ENCODE measurements around the gene ZNF587. TPM values are rescaled to one million over a fixed set of nuclear protein-coding genes. Genes with fewer than 3 reads are reported as not detected.
A peak's percentile ranks its signal among the peaks of the same experiment; 100 is the strongest.
"Not testable (repeated sequence)": the region's sequence is repeated elsewhere in the genome, so short reads cannot be mapped to it uniquely, and the experiment has no call there.

The ZNF587 gene
- total RNA-seq, 2 donors from 2014 or later: 44.1 to 50.4 TPM

DNA sequence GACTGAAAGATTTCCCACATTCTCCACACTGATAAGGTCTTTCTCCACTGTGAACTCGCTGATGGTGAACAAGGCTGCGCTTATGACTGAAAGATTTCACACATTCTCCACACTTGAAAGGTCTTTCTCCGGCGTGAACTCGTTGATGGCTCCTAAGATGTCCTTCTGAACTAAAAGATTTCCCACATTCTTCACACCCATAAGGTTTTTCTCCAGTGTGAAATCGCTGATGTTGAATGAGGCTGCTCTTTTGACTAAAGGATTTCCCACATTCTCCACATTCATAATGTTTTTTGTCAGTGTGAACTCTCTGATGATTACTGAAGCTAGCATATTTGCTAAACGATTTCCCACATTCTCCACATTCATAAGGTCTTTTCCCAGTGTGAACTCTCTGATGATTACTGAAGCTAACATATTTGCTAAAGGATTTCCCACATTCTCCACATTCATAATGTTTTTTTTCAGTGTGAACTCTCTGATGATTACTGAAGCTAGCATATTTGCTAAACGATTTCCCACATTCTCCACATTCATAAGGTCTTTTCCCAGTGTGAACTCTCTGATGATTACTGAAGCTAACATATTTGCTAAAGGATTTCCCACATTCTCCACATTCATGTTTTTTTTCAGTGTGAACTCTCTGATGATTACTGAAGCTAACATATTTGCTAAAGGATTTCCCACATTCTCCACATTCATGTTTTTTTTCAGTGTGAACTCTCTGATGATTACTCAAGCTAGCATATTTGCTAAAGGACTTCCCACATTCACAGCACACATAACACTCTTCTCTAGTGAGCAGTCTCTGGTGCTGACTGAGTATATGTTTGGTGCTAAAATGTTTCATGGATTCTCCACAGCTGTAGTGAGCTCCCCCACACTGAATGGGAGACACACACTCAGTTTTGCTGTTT is 24.5 kb downstream of the ZNF587 start:
- peaks cover 47% of the 10 kb centered on the region for H3K9me3 ChIP-seq (ENCODE audit: control insufficient read depth, low read length, poor library complexity, severe bottlenecking)
- not testable (repeated sequence) for H3K4me3 Mint-ChIP-seq; H3K36me3 Mint-ChIP-seq (ENCODE audit: low read depth); ATAC-seq; H3K27me3 Mint-ChIP-seq; H3K27ac Mint-ChIP-seq; DNase-seq; H3K4me1 Mint-ChIP-seq

- H3K4me1 Mint-ChIP-seq: peaks cover 12% of the 10 kb centered on the region
- peaks cover 4% of the 10 kb centered on the region for H3K9me3 ChIP-seq (ENCODE audit: control insufficient read depth, low read length, poor library complexity, severe bottlenecking)
- H3K36me3 Mint-ChIP-seq (ENCODE audit: low read depth): no peaks in the 10 kb centered on the region
- H3K27me3 Mint-ChIP-seq: no peaks in the 10 kb centered on the region
- ATAC-seq: no peak
- H3K27ac Mint-ChIP-seq: no peak overlapping the region
- DNase-seq: no peak
- H3K4me3 Mint-ChIP-seq: no peak overlapping the region
Measured at GRCh38 chr19:57886046-57886445, 36.4 kb downstream of the ZNF587 start.

GRCh38 chr19:57887195-57887941 is 37.7 kb downstream of the ZNF587 start:
- H3K4me3 Mint-ChIP-seq: peak overlapping the region; percentile 90
- peaks cover 12% of the 10 kb centered on the region for H3K4me1 Mint-ChIP-seq
- H3K27me3 Mint-ChIP-seq: no peaks in the 10 kb centered on the region
- ATAC-seq (no peak), DNase-seq (no peak)
- H3K27ac Mint-ChIP-seq: no peak overlapping the region
- peaks cover 4% of the 10 kb centered on the region for H3K9me3 ChIP-seq (ENCODE audit: control insufficient read depth, low read length, poor library complexity, severe bottlenecking)
- no peaks in the 10 kb centered on the region for H3K36me3 Mint-ChIP-seq (ENCODE audit: low read depth)

- ATAC-seq (no peak), DNase-seq (no peak)
- peak overlapping the region; percentile 90 for H3K4me3 Mint-ChIP-seq
- H3K36me3 Mint-ChIP-seq (ENCODE audit: low read depth): no peaks in the 10 kb centered on the region
- H3K9me3 ChIP-seq (ENCODE audit: control insufficient read depth, low read length, poor library complexity, severe bottlenecking): peaks cover 4% of the 10 kb centered on the region
- no peaks in the 10 kb centered on the region for H3K27me3 Mint-ChIP-seq
- peaks cover 10% of the 10 kb centered on the region for H3K4me1 Mint-ChIP-seq
- peak overlapping the region; percentile 92 for H3K27ac Mint-ChIP-seq
Measured at GRCh38 chr19:57888107-57888559, 38.5 kb downstream of the ZNF587 start.

- peaks cover 4% of the 10 kb centered on the region for H3K9me3 ChIP-seq (ENCODE audit: control insufficient read depth, low read length, poor library complexity, severe bottlenecking)
- DNase-seq: peak; percentile 22 to 75 (median 57)
- Mint-ChIP-seq H3K27ac (peak within 1 kb of the TSS; percentile 92), H3K4me1 (peaks cover 10% of the 10 kb centered on the region), H3K27me3 (no peaks in the 10 kb centered on the region), H3K36me3 (ENCODE audit: low read depth) (no peaks in the 10 kb centered on the region), H3K4me3 (peak within 1 kb of the TSS; percentile 90)
- ATAC-seq: peak; percentile 96
Measured at GRCh38 chr19:57888560-57889231, 39.0 kb downstream of the ZNF587 start, which contains the start of gene ZNF814. Gene ZNF814, minus strand, starts transcription at chr19:57889037. Its CDS starts 235 bp downstream, at chr19:57888802.

DNA sequence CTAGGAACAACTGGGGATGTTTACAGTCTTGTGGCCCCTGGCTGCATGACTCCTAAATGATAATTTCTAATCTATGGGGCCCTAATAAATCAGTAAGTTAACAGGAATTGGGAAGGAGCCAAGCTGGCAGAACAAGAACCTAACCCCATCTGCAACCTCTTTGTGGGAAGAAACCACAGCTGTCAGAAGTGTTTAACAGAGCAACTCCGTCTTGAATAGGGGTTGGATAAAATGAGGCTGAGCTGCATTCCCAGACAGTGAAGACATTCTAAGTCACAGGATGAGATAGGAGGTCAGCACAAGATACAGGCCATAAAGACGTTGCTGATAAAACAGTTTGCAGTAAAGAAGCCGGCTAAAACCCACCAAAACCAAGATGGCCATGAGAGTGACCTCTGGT is 41.0 kb downstream of the ZNF587 start:
- not testable (repeated sequence) for H3K36me3 Mint-ChIP-seq (ENCODE audit: low read depth); H3K27ac Mint-ChIP-seq; DNase-seq; H3K4me1 Mint-ChIP-seq; H3K27me3 Mint-ChIP-seq; H3K9me3 ChIP-seq (ENCODE audit: control insufficient read depth, low read length, poor library complexity, severe bottlenecking); H3K4me3 Mint-ChIP-seq; ATAC-seq

GRCh38 chr19:57900311-57900710 is 50.7 kb downstream of the ZNF587 start:
- Mint-ChIP-seq H3K4me3 (no peak overlapping the region), H3K27me3 (no peaks in the 10 kb centered on the region), H3K27ac (no peak overlapping the region), H3K4me1 (peaks cover 2% of the 10 kb centered on the region), H3K36me3 (ENCODE audit: low read depth) (peaks cover 2% of the 10 kb centered on the region)
- no peaks in the 10 kb centered on the region for H3K9me3 ChIP-seq (ENCODE audit: control insufficient read depth, low read length, poor library complexity, severe bottlenecking)
- DNase-seq (no peak), ATAC-seq (no peak)

DNA sequence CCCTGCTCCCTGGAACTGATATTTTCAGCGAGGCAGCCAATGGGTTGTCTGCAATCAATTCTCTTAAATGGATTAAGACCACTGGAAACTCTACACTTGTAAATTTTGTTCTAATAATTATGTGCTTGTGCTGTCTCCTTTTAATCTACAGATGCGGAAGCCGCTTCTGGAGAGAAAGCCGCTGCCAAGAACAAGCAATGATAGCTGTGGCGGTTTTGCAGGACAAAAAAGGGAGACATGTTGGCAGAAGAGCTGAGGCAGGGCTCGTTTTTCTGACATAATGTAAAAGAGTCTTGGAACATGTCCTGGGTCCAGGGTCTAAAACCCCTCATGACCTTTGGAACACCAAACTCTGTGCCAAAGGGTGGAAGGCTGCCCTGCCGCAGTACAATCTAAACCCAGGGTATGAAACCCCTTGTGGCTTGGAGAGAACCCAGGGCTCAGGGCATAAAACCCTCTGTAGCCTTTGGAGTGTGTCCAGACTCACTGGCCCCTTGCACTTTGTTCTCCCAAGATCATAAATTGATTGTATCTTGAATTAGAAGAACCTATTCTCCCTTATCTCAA is 54.0 kb downstream of the ZNF587 start:
- Mint-ChIP-seq H3K36me3 (ENCODE audit: low read depth) (peaks cover 2% of the 10 kb centered on the region), H3K4me3 (no peak overlapping the region), H3K27me3 (no peaks in the 10 kb centered on the region), H3K27ac (peak overlapping the region; percentile 27), H3K4me1 (peaks cover 2% of the 10 kb centered on the region)
- H3K9me3 ChIP-seq (ENCODE audit: control insufficient read depth, low read length, poor library complexity, severe bottlenecking): peaks cover 4% of the 10 kb centered on the region
- ATAC-seq (no peak), DNase-seq (no peak)

DNA sequence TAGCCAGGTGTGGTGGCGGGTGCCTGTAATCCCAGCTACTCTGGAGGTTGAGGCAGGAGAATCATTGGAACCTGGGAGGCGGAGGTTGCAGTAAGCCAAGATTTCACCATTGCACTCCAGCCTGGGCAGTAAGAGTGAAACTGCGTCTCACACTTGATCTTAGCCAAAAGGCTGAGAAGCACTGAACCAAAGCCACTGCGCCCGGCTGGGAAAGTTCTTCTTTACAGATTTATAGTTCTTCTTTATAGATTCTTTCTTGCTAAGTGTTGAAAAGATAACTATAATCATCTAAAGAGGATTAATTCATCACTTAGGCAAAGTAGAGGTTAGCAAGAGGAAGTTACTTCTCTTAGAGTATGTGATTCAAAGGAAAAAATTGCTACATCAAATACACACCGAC is 55.6 kb downstream of the ZNF587 start:
- Mint-ChIP-seq H3K27ac (no peak overlapping the region), H3K4me1 (peaks cover 2% of the 10 kb centered on the region), H3K4me3 (no peak overlapping the region), H3K27me3 (no peaks in the 10 kb centered on the region), H3K36me3 (ENCODE audit: low read depth) (peaks cover 8% of the 10 kb centered on the region)
- DNase-seq: no peak
- H3K9me3 ChIP-seq (ENCODE audit: control insufficient read depth, low read length, poor library complexity, severe bottlenecking): peaks cover 4% of the 10 kb centered on the region
- ATAC-seq: no peak

DNA sequence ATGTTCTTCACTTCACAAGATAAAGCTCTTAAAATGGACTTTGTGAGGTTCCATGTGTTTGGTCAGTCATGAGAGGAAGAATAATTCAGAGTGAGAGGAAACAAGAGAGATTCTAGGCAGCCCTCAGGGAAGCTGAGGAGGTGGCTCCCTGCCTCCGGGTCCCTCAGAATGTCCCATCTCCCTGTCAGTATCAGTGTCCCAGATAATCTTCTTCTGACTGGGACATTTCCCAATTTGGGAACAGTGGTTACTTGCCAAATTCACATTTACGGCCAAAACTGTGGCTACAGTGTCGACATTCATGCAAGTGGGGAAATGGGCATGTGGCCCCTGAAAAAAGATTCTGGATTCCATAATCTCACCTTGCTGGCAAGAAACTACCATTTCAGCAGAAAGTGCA is 57.7 kb downstream of the ZNF587 start:
- no peak for DNase-seq
- no peak for ATAC-seq
- H3K27ac Mint-ChIP-seq: no peak overlapping the region
- H3K36me3 Mint-ChIP-seq (ENCODE audit: low read depth): peaks cover 6% of the 10 kb centered on the region
- no peak overlapping the region for H3K4me3 Mint-ChIP-seq
- H3K9me3 ChIP-seq (ENCODE audit: control insufficient read depth, low read length, poor library complexity, severe bottlenecking): peaks cover 10% of the 10 kb centered on the region
- no peaks in the 10 kb centered on the region for H3K27me3 Mint-ChIP-seq
- H3K4me1 Mint-ChIP-seq: peaks cover 5% of the 10 kb centered on the region

DNA sequence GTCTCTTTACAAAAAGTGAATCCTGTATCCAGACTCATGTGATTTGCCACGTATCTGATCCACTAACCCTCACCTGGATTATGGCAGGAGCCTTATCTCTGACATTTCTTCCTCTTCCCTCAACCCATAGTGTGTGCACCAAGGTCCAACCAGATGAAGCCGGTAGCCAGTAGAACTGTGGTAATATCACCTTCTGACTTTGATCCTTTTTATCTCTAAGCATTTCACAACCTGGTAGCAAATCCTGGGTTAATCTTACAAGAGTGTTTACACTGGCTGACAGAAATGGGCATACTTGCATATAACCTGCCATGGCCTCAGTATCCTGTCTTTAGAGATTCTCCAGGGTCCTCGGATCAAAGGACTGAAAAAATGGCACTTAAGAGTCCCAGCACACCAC is 64.9 kb downstream of the ZNF587 start:
- Mint-ChIP-seq H3K27me3 (no peaks in the 10 kb centered on the region), H3K4me3 (peak overlapping the region; percentile 93), H3K4me1 (peaks cover 15% of the 10 kb centered on the region), H3K27ac (no peak overlapping the region), H3K36me3 (ENCODE audit: low read depth) (no peaks in the 10 kb centered on the region)
- ATAC-seq (no peak), DNase-seq (no peak)
- H3K9me3 ChIP-seq (ENCODE audit: control insufficient read depth, low read length, poor library complexity, severe bottlenecking): peaks cover 6% of the 10 kb centered on the region

Measured in T-helper 17 cell (primary cell).